HG03558 (cell line): ENCODE results near the gene FIZ1.

Source experiments
- ATAC-seq: cut with Tn5 transposase; IDR thresholded peaks from one replicate; pipeline ENCODE4 v1.9.1; 2021; ENCODE audit warnings: moderate number of reproducible peaks; ENCODE audit not compliant: unreplicated experiment; ENCODE audit errors: extremely low read depth

The FIZ1 gene, protein sequence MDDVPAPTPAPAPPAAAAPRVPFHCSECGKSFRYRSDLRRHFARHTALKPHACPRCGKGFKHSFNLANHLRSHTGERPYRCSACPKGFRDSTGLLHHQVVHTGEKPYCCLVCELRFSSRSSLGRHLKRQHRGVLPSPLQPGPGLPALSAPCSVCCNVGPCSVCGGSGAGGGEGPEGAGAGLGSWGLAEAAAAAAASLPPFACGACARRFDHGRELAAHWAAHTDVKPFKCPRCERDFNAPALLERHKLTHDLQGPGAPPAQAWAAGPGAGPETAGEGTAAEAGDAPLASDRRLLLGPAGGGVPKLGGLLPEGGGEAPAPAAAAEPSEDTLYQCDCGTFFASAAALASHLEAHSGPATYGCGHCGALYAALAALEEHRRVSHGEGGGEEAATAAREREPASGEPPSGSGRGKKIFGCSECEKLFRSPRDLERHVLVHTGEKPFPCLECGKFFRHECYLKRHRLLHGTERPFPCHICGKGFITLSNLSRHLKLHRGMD

DNA sequence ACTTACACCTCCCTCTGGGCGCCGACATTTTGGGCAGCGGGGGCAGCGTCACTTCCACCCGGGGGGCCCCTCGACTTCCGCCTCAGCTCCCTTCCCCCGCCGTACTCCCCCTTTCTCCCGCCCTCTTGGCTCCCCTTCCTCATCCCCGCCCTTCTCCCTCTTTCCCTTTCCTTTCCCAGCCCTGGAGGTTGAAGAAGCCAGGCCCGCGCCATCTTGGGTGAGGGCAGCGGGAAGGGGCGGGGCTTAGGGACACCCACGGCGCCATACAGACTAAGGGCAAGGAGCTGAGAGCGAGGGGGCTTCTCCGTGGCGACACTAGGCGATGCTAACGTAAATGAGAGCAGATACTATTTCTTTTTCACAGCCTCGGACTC, at the start of gene FIZ1:
TSS of gene FIZ1 (minus strand) at position 50 of the 374 bp plus-strand sequence. CDS start 1,652 bp downstream, outside the sequence.
- peak; percentile 24 for ATAC-seq

DNA sequence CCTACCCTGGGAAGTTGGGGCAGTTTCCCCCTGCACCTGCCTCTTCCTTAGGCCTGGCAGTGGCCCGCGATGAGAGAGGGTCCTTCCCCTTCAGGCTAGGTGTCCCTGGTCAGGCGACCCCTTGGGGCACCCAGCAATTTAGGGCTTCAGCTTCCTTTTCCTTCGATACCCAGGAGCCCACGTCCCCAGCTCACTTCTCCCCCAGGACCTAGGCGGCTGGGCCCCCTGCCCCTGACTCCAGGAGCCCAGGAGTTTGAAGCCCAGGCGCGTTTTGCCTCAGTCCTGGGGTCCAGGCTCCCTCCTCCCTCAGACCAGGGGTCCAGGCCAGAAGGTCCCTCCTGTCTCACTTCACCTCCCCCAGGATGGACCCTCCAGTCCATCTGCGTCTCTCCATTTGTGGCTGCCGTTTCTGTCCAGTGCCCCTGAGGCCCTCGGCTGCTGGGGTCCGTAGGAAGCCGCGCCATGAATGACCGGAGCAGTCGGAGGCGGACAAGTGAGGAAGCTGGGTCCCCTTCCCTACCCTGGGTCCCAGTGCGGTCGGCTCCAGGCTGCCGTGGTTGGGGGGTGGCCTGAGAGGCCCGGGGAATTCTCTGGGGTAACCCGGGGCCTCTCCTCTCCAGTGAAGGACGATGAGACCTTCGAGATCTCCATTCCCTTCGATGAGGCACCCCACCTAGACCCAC, 49.4 kb upstream of the FIZ1 start:
- no peak for ATAC-seq

DNA sequence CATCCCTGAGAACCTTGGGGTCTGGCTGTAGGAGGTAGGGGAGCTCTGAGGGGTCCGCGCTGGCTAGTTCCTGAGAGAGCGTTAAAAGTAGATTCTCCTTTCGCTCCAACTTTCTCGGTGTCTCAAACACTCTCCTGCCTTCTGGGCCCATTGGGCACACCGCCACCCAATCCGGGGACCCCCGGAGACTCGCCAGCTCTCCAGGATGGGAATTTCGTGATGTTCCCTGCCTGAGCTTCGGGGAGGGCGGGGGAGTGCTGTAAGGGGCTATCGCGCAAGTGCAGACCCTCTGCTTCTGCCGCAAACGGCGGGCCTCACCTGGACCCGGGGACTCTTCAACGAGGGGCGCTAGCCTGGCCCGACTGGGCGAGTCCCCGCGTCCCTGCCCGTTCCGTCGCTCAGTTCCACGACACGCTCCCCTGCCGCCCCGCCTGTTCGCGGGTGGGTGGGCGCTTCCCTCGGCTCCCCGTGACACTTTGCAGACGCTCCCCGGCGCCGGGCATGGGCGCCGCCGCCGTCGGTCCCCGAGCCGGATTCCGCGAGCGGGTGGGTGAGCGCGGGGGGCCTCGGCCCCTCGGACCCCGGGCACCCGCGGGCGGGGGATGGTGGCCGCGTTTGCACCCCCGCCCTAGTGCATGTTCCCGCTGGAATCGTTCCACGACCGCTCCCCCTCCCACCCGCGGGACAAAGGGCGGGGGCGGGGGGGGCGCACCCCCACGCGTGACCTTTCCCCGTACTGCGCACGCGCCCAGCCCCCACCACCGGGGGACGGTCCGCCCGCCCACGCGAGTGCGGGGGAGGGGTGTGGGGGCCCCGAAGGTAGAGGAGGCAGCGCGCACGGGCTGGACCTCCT, 48.6 kb upstream of the FIZ1 start, which contains the start of gene CCDC106:
TSS of gene CCDC106 (plus strand) at position 481 of the 853 bp plus-strand sequence. CDS start 835 bp downstream, outside the sequence.
- ATAC-seq = no peak

DNA sequence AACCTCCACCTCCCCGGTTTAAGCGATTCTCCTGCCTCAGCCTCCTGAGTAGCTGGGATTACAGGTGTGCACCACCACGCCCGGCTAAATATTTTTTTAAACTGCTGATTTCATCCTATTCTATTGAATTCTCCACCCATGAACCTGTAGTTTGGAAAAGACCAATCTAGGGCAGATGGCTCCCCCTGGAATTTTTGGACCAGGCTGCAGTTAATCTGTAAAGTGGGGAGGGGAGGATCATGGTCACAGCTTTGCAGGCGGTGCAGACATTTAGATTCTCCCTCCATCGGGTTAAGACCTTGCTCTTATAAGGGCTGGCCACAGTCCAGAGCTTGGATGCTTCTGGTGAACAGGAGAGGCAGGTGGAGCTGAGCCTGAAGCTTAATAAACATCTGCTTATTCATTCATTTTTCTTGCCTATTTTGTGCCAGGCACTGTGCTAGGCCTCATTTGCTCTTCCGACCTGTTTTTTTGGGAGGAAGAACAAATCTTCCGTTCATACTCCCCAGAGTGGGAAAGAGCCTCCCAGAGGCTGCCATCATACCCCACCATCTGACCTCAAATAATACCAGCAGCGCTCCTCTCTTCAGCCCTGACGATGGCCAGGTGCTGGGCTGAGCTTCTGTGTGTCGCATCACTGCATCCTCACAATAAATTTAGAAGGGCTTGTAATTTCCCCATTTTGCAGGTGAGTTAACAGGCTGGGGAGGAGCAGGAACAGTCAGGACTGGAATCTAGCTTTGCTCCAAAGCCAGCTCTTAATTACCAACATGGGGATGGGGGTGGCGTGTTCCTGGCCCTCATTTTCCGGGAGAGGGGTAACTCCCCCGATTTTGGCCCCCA, 47.8 kb upstream of the FIZ1 start:
- ATAC-seq = no peak

DNA sequence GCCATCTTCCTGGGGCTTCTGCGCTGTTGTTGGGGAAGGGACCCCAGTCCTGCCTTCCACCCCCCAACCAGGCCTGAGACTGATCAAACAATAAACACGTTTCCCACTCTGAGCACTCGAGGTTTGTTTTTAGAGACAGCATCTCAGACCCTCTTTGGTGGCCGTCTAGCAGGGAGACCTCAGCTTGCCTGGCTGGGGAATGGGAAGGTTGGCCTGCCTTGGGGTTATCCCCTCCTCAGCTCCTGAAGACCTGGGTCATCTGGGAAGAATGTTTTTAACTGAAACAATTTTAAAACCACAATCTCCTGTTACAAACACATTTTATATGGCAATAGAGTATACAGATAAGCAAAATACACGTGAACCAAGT, 46.2 kb upstream of the FIZ1 start:
- ATAC-seq = no peak

DNA sequence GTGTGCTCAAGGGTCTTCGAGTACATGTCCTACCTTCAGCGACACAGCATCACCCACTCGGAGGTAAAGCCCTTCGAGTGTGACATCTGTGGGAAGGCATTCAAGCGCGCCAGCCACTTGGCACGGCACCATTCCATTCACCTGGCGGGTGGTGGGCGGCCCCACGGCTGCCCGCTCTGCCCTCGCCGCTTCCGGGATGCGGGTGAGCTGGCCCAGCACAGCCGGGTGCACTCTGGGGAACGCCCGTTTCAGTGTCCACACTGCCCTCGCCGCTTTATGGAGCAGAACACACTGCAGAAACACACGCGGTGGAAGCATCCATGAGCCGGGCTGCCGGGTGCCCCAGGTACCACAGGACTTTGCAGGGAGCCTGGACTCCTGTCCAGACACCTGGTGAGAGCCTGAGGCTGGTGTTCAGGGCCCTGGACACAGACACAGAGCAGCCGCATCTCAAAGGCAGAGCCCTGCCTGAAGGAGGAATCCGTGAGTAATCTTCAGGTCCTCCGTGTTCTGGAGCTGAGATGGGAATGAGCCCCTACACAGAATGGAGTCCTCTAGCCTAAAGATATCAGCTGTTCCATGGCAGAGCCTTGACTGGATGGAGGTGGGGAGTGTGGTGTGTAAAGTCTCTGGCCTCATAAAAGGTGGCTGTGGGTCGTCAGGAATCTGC, 45.7 kb upstream of the FIZ1 start:
- ATAC-seq = no peak

DNA sequence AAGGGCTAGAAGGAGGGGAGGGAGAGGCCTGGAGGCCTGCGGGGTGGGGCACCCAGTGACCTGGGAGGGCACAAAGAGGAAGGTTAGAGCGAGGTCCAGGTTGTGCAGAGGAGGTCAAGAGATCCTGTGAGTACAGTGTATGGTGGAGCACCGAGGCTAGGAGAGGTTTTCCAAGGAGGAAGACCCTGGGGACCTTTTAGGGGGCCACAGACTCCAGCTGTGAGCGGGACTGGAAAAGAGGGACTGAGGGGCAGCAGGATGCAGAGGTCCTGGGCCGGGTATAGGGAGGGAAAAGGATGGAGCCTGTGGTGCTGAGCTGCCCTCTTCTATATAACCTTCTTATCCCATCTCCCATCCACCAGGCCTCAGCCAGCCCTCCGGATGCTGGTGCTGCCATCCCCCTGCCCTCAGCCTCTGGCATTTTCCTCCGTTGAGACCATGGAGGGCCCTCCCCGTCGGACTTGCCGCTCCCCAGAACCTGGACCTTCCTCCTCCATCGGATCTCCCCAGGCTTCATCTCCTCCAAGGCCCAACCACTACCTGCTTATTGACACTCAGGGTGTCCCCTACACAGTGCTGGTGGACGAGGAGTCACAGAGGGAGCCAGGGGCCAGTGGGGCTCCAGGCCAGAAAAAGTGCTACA, 45.0 kb upstream of the FIZ1 start:
- ATAC-seq = no peak

DNA sequence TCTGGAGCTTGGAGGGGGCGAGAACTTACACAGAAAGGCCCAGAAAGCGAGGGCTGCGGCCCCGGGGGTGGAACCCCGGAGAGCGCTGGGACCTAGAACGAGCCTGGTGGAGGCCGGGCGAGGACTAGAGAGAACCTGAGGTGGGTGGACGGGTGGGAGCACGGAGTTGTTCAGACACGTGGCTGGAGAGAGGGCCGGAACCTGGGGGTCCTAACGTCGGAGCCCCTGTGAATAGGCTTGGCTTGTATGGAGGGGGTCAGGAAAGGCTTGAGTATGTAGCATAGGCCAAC, 44.5 kb upstream of the FIZ1 start:
- no peak for ATAC-seq

DNA sequence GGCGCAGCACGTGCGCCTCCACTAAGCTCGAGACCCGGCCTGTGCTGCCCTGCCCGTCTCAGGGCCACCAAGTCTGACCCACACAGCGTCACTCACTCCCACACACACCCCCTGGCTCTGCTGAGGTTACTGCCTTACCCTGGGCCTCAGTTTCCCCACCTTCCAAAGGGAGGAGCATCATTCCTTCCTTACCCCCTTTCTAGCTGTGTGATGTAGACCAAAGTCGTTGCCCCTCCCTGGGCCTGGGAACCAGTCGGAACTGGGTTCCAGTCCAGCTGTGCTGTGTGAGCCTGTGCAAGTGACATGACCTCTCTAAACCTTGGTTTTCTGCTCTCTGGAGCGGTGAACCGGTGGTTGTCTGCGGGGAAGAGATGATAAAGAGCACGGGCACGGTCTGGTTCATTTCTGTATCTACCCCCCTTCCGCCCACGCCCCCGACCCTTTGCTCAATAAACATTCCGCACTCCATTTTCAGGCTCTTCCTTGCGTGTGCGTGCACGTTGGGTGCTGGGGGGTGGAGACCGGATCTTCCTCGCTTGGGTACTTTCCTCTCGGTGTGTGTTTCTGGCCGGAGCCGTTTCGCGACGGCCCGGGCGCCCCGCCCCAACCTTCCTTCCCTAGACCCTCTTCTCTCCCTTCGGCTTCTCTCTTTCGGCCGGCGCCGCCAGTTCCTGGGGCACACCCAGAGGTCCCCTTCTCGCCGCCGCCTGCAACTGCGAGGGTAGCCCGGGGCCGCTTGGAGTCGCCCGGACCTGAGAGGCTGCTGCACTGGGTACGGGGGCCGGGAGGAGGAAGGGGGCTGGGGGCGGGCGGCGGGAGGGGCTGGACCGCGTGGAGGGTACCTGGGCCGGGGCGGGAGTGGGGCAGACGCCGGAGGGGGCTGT, 43.9 kb upstream of the FIZ1 start, which contains the start of gene ZNF581:
TSS of gene ZNF581 (plus strand) at position 647 of the 884 bp plus-strand sequence. CDS start 923 bp downstream, outside the sequence.
- no peak for ATAC-seq

DNA sequence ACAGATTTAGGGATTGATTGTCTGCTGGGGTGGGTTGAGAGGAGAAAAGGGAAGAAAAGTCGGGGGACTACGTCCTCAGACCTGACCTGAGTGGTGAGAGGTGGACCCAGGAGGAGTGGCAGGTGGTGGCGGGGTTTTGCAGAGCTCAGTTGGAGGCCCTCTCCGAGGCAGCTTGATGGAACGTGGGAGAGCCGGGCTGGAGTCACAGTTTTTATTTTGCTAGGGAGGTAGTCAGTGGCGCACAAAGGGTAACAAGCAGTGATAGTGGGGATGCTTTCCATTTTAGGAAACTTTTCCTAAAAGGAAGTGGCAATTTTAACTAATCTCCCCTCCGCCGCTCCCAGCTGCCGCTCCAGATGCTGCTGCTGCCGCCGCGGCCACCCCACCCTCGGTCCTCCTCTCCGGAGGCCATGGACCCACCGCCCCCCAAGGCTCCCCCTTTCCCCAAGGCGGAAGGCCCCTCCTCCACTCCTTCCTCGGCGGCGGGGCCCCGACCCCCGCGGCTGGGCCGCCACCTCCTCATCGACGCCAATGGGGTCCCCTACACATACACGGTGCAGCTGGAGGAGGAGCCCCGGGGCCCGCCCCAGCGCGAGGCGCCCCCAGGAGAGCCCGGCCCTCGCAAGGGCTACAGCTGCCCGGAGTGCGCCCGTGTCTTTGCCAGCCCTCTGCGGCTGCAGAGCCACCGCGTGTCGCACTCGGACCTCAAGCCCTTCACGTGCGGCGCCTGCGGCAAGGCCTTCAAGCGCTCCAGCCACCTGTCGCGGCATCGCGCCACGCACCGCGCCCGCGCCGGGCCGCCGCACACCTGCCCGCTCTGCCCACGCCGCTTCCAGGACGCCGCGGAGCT, 43.1 kb upstream of the FIZ1 start:
- no peak for ATAC-seq

DNA sequence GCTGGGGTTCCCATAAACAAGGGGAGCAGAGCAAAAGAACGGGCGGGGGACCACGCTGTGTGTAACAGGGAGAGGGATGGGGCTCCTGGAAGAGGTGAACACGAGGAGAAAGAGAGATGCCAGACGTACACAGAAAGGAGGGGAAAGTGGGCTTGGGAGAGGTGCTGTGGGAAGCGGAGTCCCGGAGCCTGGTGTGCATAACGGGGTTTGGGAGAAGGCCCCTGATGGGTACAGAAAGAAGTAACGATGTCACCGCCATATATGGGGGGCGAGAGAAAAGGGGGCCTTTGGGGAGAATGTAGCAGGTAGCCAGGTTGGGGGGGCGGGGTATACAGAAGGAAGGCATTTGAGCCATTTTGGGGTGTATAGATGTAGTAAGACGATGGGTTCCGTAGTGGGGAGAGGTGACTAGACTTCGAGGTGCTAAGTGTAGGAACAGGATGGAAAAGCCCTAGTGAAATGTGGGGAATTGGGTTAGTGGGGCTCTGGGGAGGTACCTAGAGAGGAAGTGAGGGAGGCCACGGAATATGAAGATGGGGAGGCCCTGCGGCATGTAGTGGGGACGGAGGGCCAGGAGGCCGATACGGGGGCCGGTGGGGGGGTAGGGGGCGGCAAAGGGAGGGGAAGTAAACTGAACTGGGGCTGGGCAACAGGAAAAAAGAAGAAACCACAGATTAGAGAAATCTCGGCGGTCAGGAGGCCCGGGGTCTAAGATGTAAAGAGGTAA, 42.3 kb upstream of the FIZ1 start:
- no peak for ATAC-seq

DNA sequence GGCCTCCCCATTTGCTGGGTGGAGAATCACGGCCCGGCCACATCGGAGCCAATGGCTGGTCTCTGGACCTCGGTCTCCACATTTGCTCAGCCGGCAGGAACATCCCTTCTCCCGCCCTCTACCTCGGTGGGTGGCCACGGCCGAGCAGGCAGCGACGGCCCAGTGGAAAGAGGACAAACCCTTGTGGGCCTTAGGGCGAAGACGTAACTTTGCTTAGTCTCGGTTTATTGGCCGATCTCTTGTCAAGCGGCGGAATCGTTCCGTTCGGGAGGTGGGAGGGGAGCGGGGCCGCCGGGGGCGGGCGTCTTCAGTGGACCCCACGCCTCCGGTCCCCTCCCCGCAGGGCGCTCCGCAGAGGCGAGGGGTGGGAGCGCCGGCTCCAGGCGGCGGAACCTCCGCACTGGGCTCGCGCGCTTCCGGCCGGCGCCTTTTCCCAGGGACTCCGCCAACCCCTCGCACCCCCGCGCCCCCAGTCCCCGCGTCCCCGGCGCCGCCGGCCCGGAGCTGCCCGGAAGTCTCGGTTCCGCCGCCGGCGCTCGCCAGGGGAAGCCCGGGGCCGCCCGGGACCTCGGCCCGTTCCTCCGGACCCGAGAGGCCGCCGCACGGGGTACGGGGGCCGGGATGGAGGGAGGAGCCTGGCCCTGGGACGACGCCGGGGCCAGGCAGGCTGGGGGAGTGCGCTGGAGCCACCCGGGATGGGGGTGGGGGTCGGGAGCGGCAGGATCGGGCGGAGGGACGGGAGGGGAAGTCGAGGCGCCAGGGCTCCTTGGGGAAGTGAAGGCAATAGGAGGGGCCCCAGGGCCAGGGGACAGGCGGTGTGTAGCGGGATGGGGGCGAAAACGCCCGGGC, 41.5 kb upstream of the FIZ1 start, which contains the start of gene ZNF580:
TSS of gene ZNF580 (plus strand) at position 426 of the 849 bp plus-strand sequence. CDS start 1,507 bp downstream, outside the sequence.
- ATAC-seq = no peak

DNA sequence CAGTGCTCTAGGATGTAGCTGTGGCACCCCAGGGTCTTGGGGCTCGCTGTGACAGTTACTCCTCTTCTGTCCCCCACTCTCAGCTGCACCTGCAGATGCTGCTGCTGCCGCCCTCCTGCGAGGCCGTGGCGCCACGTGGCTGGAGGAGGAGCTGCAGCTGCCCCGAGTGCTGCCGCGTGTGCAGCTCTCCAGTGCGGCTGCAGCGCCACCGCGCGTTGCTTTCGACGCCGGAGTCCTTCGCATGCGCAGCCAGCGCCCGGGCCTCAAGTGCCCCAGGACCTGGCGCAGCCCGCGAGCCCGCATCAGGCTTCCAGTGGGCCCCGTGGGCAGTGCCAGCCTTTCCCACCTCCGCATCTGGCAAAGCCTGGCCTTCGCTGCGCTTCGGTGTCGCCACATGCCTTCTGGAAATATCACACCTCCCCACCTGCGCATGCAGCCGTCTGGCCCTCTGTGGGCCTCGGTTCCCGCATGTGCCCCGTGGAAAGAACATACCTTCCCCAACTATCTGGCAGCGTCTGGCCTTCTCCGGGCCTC, 40.8 kb upstream of the FIZ1 start:
- no peak for ATAC-seq

DNA sequence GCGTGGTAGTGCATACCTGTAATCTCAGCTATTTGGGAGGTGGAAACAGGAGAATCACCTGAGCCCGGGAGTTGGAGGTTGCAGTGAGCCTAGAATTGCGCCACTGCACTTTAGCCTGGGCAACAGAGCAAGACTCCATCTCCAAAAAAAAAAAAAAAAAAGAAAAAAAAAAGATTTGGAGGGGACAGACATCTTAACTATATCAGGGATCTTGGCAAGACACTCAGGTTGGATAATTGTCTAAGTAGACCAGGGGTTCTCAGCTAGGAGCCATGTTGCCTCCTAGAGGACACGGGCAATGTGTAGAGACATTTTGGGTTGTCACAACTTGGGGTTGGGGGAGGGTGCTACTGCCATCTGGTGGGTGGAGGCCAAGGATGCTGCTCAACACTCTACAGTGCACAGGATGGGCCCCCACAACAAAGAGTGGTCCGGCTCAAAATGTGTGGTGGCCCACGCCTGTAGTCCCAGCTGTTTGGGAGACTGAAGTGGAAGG, 39.6 kb upstream of the FIZ1 start:
- ATAC-seq = no peak

DNA sequence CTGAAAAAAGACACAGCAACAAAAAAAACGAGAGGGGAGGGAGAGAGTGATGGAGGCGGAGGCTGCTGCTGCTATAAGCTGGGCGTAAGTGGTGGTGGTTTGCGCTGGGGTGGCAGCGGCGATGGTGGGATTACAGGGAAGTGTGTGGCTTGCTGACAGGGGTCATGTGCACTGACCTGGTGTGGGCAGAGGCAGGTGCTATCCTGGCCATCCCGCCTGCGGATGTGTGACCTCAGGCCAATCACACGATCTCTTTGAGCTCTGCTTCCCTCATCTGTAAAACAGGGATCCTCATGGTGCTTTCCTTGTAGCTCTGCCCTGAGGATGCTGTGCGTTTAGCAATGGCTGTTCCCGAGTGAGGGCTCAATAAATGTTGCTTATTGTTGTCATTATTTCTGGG, 38.2 kb upstream of the FIZ1 start:
- ATAC-seq = no peak
